HL-60 (cell line): ENCODE results near the gene CRYBB3.
"Not testable (repeated sequence)": the region's sequence is repeated elsewhere in the genome, so short reads cannot be mapped to it uniquely, and the experiment has no call there.

Source experiments
- DNase-seq, 2 experiments: peaks; one replicate each; pipeline ENCODE4 v3.0.0-alpha.2; 2010 to 2020; ENCODE audit warnings: low read depth in 1 of 2, low spot score in 1 of 2
- H3K27ac ChIP-seq: fragments of 250-450 bp; sonication (Bioruptor Pico); replicated peaks from 2 replicates; pipeline ENCODE4 v1.5.1; 2020; ENCODE audit warnings: mild to moderate bottlenecking, moderate library complexity
- H3K27me3 ChIP-seq: fragments of 250-450 bp; sonication (Bioruptor Pico); 2 replicates; pipeline ENCODE4 v1.5.1; 2021; ENCODE audit warnings: mild to moderate bottlenecking, moderate library complexity; ENCODE audit not compliant: insufficient read depth, poor library complexity, severe bottlenecking
- H3K4me3 ChIP-seq: replicated peaks from 2 replicates; pipeline ENCODE4 v1.5.1; 2011; ENCODE audit warnings: mild to moderate bottlenecking, control low read depth, low read length; ENCODE audit not compliant: insufficient read depth
- GABPA ChIP-seq: IDR thresholded peaks from 2 replicates; pipeline ENCODE4 v1.6.1; 2012; ENCODE audit warnings: low read depth
- POLR2AphosphoS5 ChIP-seq: IDR thresholded peaks from 2 replicates; pipeline ENCODE4 v1.6.1; 2012; ENCODE audit warnings: low read depth
- SPI1 ChIP-seq: IDR thresholded peaks from 2 replicates; pipeline ENCODE4 v1.6.1; 2012; ENCODE audit warnings: low read depth, mild to moderate bottlenecking, borderline replicate concordance
- TF ChIP-seq, protein P1 (sequence below): IDR thresholded peaks from one replicate; pipeline ENCODE4 v1.5.1; 2011; ENCODE audit warnings: low read length, control low read depth, inconsistent platforms; ENCODE audit not compliant: insufficient read depth
- TF ChIP-seq, protein P2 (sequence below): IDR thresholded peaks from 2 replicates; pipeline ENCODE4 v1.6.1; 2012; ENCODE audit warnings: low read depth; ENCODE audit not compliant: insufficient replicate concordance

CRYBB3 gene

DNA sequence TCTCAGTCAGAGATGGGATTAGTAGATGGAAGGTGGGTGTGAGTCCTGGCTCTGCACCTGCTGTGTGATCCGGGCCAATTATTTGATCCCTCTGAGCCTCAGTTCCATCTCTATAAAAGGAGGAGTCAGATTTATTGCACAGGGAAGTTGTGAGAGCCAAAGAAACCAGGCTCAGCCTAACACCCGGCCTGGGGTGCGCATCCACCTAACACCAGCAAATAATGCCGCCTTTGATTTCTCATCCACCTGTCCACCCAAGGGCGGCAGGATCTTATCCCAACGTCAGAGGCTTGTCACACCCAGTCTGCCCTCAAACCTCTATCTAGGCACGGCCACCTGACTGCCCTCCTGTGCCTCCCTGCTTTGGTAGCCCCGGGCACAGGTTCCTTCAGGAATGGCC is 22.1 kb downstream of the CRYBB3 start:
- Histone ChIP-seq H3K4me3 (no peak overlapping the region), H3K27me3 (no peaks in the 10 kb centered on the region), H3K27ac (no peak overlapping the region)
- DNase-seq = no peak
- TF ChIP-seq, protein P1, sequence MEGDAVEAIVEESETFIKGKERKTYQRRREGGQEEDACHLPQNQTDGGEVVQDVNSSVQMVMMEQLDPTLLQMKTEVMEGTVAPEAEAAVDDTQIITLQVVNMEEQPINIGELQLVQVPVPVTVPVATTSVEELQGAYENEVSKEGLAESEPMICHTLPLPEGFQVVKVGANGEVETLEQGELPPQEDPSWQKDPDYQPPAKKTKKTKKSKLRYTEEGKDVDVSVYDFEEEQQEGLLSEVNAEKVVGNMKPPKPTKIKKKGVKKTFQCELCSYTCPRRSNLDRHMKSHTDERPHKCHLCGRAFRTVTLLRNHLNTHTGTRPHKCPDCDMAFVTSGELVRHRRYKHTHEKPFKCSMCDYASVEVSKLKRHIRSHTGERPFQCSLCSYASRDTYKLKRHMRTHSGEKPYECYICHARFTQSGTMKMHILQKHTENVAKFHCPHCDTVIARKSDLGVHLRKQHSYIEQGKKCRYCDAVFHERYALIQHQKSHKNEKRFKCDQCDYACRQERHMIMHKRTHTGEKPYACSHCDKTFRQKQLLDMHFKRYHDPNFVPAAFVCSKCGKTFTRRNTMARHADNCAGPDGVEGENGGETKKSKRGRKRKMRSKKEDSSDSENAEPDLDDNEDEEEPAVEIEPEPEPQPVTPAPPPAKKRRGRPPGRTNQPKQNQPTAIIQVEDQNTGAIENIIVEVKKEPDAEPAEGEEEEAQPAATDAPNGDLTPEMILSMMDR = no peak
- TF ChIP-seq SPI1 (no peak), POLR2AphosphoS5 (no peak), GABPA (no peak)
- TF ChIP-seq, protein P2, sequence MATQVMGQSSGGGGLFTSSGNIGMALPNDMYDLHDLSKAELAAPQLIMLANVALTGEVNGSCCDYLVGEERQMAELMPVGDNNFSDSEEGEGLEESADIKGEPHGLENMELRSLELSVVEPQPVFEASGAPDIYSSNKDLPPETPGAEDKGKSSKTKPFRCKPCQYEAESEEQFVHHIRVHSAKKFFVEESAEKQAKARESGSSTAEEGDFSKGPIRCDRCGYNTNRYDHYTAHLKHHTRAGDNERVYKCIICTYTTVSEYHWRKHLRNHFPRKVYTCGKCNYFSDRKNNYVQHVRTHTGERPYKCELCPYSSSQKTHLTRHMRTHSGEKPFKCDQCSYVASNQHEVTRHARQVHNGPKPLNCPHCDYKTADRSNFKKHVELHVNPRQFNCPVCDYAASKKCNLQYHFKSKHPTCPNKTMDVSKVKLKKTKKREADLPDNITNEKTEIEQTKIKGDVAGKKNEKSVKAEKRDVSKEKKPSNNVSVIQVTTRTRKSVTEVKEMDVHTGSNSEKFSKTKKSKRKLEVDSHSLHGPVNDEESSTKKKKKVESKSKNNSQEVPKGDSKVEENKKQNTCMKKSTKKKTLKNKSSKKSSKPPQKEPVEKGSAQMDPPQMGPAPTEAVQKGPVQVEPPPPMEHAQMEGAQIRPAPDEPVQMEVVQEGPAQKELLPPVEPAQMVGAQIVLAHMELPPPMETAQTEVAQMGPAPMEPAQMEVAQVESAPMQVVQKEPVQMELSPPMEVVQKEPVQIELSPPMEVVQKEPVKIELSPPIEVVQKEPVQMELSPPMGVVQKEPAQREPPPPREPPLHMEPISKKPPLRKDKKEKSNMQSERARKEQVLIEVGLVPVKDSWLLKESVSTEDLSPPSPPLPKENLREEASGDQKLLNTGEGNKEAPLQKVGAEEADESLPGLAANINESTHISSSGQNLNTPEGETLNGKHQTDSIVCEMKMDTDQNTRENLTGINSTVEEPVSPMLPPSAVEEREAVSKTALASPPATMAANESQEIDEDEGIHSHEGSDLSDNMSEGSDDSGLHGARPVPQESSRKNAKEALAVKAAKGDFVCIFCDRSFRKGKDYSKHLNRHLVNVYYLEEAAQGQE = no peak

DNA sequence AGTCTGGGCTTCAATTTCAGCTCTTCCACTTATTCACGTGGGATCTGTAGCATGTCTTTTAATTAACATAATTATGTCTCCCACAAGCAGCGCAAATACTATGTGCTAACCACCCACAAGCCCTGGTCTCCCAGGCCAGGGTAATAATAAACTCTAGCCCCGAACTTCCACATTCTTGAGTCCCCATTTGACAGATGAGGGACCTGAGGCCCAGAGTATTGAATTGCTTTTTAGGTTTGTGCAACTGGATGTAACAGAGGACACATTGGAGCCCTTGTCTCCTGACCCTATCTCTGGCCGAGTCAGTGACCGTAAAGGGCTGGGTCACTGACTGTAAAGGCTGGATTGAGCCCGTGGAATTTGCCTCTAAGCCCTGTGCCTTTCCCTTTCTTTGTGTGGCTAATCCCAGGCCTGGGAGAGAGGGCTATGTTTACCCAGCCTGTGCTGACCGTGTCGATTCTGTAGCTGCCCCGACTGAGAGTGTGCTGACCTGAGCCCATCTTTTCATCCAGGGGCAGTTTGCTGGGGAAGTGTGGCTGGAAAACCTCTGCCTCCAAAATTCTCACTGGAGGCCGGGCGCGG is 23.7 kb downstream of the CRYBB3 start:
- TF ChIP-seq, protein P1 = no peak
- no peak for TF ChIP-seq GABPA
- no peak for TF ChIP-seq SPI1
- TF ChIP-seq, protein P2 = no peak
- no peak for TF ChIP-seq POLR2AphosphoS5
- no peak overlapping the region for H3K4me3 ChIP-seq
- no peak for DNase-seq

DNA sequence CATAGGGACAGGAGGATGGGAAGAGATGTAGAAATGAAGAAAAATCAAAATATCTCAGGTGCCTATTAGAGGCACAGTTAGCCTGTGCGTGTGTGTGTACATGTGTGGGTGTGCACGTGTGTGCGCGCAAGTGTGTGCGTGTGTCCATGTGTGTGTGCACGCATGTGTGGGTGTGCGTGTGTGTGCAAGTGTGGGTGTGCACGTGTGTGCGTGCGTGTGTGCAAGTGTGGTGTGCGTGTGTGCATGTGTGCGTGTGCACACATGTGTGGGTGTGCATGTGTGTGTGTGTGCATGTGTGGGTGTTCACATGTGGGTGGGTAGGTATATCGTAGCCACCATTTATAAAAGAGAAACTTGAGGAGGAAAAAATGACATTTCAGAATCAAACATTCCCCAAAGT is 29.2 kb downstream of the CRYBB3 start:
- DNase-seq = no peak
- Histone ChIP-seq H3K27ac (no peak overlapping the region), H3K4me3 (no peak overlapping the region), H3K27me3 (no peaks in the 10 kb centered on the region)
- TF ChIP-seq, protein P2 = no peak
- TF ChIP-seq, protein P1 = no peak
- no peak for TF ChIP-seq GABPA
- TF ChIP-seq SPI1 = no peak
- no peak for TF ChIP-seq POLR2AphosphoS5

More for the DNA sequence above, 23.7 kb downstream of the CRYBB3 start:
- no peak overlapping the region for H3K27ac ChIP-seq
- no peaks in the 10 kb centered on the region for H3K27me3 ChIP-seq

DNA sequence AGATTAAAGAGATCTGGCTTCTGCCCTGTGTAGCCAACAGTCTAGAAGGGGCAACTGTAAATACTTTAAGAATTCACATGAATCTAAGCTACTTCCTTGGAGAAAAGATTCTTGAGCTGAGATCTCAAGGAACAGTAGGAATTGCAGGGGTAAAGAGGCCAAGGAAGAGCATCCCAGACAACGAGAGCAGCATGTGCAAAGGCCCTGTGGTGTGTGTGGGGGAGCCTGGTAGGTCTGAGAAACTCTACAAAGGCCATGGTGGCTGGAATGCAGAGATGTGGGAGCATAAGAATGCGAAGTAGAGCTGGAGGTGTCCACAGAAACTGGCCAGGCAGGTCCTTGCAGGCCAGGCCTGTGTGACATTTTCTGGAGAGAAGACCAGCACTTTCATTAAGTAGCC is 31.1 kb downstream of the CRYBB3 start:
- not testable (repeated sequence) for DNase-seq, H3K4me3 ChIP-seq, H3K27me3 ChIP-seq, H3K27ac ChIP-seq
